Keratinocyte (primary cell): Measurements from ENCODE around the gene XPNPEP2. TPM values are rescaled to one million over a fixed set of nuclear protein-coding genes. Genes with fewer than 3 reads are reported as not detected.

Source experiments
- DNase-seq: peaks from one replicate; pipeline ENCODE4 v3.0.0-alpha.2; 2011; ENCODE audit warnings: low read depth, missing footprints, low spot score
- FAIRE-seq: peaks from 2 replicates; lab custom pipeline; 2011; peaks lifted over from hg19 to GRCh38; lab: Jason Lieb, UNC
- H2AFZ ChIP-seq: 2 replicates; pipeline ENCODE4 v1.6.0; 2012; ENCODE audit warnings: low read length, control low read depth, inconsistent platforms; ENCODE audit not compliant: control insufficient read depth
- H3K27ac ChIP-seq: 2 replicates; pipeline ENCODE4 v1.5.1; 2011; ENCODE audit warnings: low read length; ENCODE audit not compliant: control insufficient read depth, insufficient read depth
- H3K27me3 ChIP-seq: 3 replicates; pipeline ENCODE4 v1.6.0; 2011; ENCODE audit warnings: low read length; ENCODE audit not compliant: control insufficient read depth, insufficient read depth; ENCODE audit errors: extremely low read depth
- H3K36me3 ChIP-seq, 2 experiments: 2 replicates in 1 of 2; 3 replicates in 1 of 2; pipeline ENCODE4 v1.5.1; 2011; ENCODE audit warnings: low read length in 2 of 2, mild to moderate bottlenecking in 1 of 2; ENCODE audit not compliant: control insufficient read depth in 2 of 2, insufficient read depth in 2 of 2; ENCODE audit errors: extremely low read depth in 1 of 2
- H3K4me1 ChIP-seq: 3 replicates; pipeline ENCODE4 v1.5.1; 2011; ENCODE audit warnings: low read length; ENCODE audit not compliant: control insufficient read depth, insufficient read depth; ENCODE audit errors: extremely low read depth
- H3K4me2 ChIP-seq: 3 replicates; pipeline ENCODE4 v1.6.0; 2011; ENCODE audit warnings: low read depth, low read length; ENCODE audit not compliant: control insufficient read depth, insufficient read depth; ENCODE audit errors: extremely low read depth
- H3K4me3 ChIP-seq, 3 experiments: fragments of 200-600 bp in 1 of 3; sonication (generic) in 1 of 3; 2 replicates in 2 of 3; 3 replicates in 1 of 3; pipeline ENCODE4 v1.5.1; 2011 to 2016; ENCODE audit warnings: low read length in 3 of 3, mild to moderate bottlenecking in 3 of 3, control low read depth in 2 of 3, inconsistent platforms in 1 of 3, low read depth in 1 of 3, mixed read lengths in 1 of 3, mixed run types in 1 of 3, moderate library complexity in 1 of 3; ENCODE audit not compliant: control insufficient read depth in 2 of 3, insufficient read depth in 2 of 3; ENCODE audit errors: extremely low read depth in 1 of 3
- H3K79me2 ChIP-seq: 2 replicates; pipeline ENCODE4 v1.6.0; 2012; ENCODE audit warnings: low read length; ENCODE audit not compliant: control insufficient read depth, insufficient read depth
- H3K9ac ChIP-seq: 3 replicates; pipeline ENCODE4 v1.6.0; 2011; ENCODE audit warnings: low read length; ENCODE audit not compliant: control insufficient read depth, insufficient read depth; ENCODE audit errors: extremely low read depth
- H3K9me1 ChIP-seq: 3 replicates; pipeline ENCODE4 v1.6.0; 2011; ENCODE audit warnings: low read length; ENCODE audit not compliant: control insufficient read depth, insufficient read depth; ENCODE audit errors: extremely low read depth
- H3K9me3 ChIP-seq: 2 replicates; pipeline ENCODE4 v1.5.1; 2012; ENCODE audit warnings: low read depth, low read length; ENCODE audit not compliant: control insufficient read depth
- H4K20me1 ChIP-seq: 3 replicates; pipeline ENCODE4 v1.6.0; 2011; ENCODE audit warnings: low read length; ENCODE audit not compliant: control insufficient read depth, insufficient read depth; ENCODE audit errors: extremely low read depth
- EZH2 ChIP-seq: IDR thresholded peaks from one replicate; pipeline ENCODE4 v1.6.1; 2012; ENCODE audit warnings: inconsistent platforms, mild to moderate bottlenecking, low read length, moderate library complexity
- dilution Hi-C: fragments of 300-500 bp; cut with MboI; formaldehyde crosslinking; loops from one replicate; pipeline ENCODE4 v1.7.0; 2020; ENCODE audit warnings: low sequenced_read_pairs; ENCODE audit not compliant: extremely low pct_ligation_motif_present
- polyA plus RNA-seq, 5 experiments: library from polyadenylated mRNA; depleted of rRNA in 3 of 5; stranded (reverse) in 3 of 5; stranded (forward) in 1 of 5; unstranded in 1 of 5; fragments of >200 nt; gene quantifications; 1 replicate in 1 of 5; 2 replicates in 3 of 5; 3 replicates in 1 of 5; pipeline versions ENCODE4 v1.2.1 to v1.2.3, GENCODE V29; 2011 to 2012; ENCODE audit warnings: missing spikeins in 2 of 5, low read depth in 1 of 5, low replicate concordance in 1 of 5
- TF ChIP-seq, protein P1 (sequence below), 3 experiments: IDR thresholded peaks in 1 of 3; conservative IDR thresholded peaks in 1 of 3; optimal IDR thresholded peaks in 1 of 3; 2 replicates in 2 of 3; 3 replicates in 1 of 3; pipeline versions ENCODE3 to v1.5.1; 2011; ENCODE audit warnings: low read length in 3 of 3, mild to moderate bottlenecking in 3 of 3, moderate library complexity in 2 of 3, control low read depth in 1 of 3, inconsistent platforms in 1 of 3; ENCODE audit not compliant: insufficient read depth in 2 of 3; ENCODE audit errors: extremely low read depth in 1 of 3

XPNPEP2 gene
- polyA plus RNA-seq, 1 donor (not counting 4 experiments of a cell fraction or from before 2014, with no cell fraction given), result not detected

DNA sequence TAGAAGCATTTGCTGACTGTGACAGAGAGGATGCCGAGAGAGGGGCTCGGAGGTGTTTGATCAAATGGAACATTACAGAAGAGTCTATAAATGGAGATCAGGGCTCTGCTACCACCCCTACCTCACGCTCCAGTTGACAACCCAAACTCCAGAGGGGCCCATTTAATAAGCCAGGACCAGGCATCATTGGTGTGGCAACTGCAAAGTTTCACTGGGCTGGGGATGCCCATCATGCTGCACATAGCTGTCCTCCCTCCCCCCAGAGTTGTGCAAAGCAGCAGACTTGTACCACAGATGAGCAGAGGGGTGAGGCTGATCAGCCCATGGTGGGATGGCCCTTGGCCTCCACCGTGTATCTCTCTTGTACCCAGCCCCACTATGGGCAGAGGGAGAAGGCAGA, 38.2 kb upstream of the XPNPEP2 start:
- no peaks in the 10 kb centered on the region for H3K4me1 ChIP-seq
- no peaks in the 10 kb centered on the region for H3K9me1 ChIP-seq
- no peak overlapping the region for H3K27ac ChIP-seq
- no peak overlapping the region for H3K4me3 ChIP-seq
- no peaks in the 10 kb centered on the region for H3K9me3 ChIP-seq
- H3K79me2 ChIP-seq, result no peaks in the 10 kb centered on the region
- H3K9ac ChIP-seq, result no peak overlapping the region
- dilution Hi-C loops, result no loop called here
- TF ChIP-seq EZH2, result no peak
- TF ChIP-seq, protein P1, sequence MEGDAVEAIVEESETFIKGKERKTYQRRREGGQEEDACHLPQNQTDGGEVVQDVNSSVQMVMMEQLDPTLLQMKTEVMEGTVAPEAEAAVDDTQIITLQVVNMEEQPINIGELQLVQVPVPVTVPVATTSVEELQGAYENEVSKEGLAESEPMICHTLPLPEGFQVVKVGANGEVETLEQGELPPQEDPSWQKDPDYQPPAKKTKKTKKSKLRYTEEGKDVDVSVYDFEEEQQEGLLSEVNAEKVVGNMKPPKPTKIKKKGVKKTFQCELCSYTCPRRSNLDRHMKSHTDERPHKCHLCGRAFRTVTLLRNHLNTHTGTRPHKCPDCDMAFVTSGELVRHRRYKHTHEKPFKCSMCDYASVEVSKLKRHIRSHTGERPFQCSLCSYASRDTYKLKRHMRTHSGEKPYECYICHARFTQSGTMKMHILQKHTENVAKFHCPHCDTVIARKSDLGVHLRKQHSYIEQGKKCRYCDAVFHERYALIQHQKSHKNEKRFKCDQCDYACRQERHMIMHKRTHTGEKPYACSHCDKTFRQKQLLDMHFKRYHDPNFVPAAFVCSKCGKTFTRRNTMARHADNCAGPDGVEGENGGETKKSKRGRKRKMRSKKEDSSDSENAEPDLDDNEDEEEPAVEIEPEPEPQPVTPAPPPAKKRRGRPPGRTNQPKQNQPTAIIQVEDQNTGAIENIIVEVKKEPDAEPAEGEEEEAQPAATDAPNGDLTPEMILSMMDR (optimal IDR thresholded peaks at IDR 0.05 in 1 of 3, IDR thresholded peaks at IDR 0.05 in 1 of 3, conservative IDR thresholded peaks at IDR 0.05 in 1 of 3; ENCODE audit: extremely low read depth in 1 of 3, insufficient read depth in 2 of 3, low read length in 3 of 3), result no peak
- no peaks in the 10 kb centered on the region for H3K27me3 ChIP-seq
- FAIRE-seq (no peak), DNase-seq (no peak)
- H4K20me1 ChIP-seq, result no peaks in the 10 kb centered on the region
- H2AFZ ChIP-seq, result no peak overlapping the region
- no peaks in the 10 kb centered on the region for H3K36me3 ChIP-seq
- no peak overlapping the region for H3K4me2 ChIP-seq

GRCh38 chrX:129701624-129702069, 37.1 kb upstream of the XPNPEP2 start:
- H3K4me2 ChIP-seq, result no peak overlapping the region
- H3K36me3 ChIP-seq, result no peaks in the 10 kb centered on the region
- no peaks in the 10 kb centered on the region for H4K20me1 ChIP-seq
- H3K9me1 ChIP-seq, result no peaks in the 10 kb centered on the region
- FAIRE-seq (no peak), DNase-seq (no peak)
- H3K4me1 ChIP-seq, result no peaks in the 10 kb centered on the region
- no peak overlapping the region for H3K9ac ChIP-seq
- TF ChIP-seq, protein P1 (optimal IDR thresholded peaks at IDR 0.05 in 1 of 3, IDR thresholded peaks at IDR 0.05 in 1 of 3, conservative IDR thresholded peaks at IDR 0.05 in 1 of 3; ENCODE audit: extremely low read depth in 1 of 3, insufficient read depth in 2 of 3, low read length in 3 of 3), result no peak
- TF ChIP-seq EZH2, result no peak
- H3K27ac ChIP-seq, result no peak overlapping the region
- H3K79me2 ChIP-seq, result no peaks in the 10 kb centered on the region
- H3K4me3 ChIP-seq, result no peak overlapping the region
- no peaks in the 10 kb centered on the region for H3K9me3 ChIP-seq
- H2AFZ ChIP-seq, result no peak overlapping the region
- dilution Hi-C loops, result no loop called here
- no peaks in the 10 kb centered on the region for H3K27me3 ChIP-seq
